GM12878 (cell line): Measurements from ENCODE around the gene DUSP15. TPM values are rescaled to one million over a fixed set of nuclear protein-coding genes. Genes with fewer than 3 reads are reported as not detected.

Experiments
- ATAC-seq: fragments of 200-7000 bp; cut with Tn5 transposase; 3 replicates; pipeline ENCODE4 v1.9.1; 2020; ENCODE audit warnings: mild to moderate bottlenecking, moderate library complexity
- BruUV-seq: library from RNA; stranded (reverse); fragments of 400-500 nt; replicated peaks from 2 replicates; lab custom pipeline; 2021; lab: Mats Ljungman, UMichigan
- CTCF ChIA-PET: fragments of 300-600 bp; sonication (Branson Sonifier 250); formaldehyde crosslinking; extraction: SDS; loops from one replicate; lab custom pipeline; 2021; ENCODE audit warnings: inconsistent platforms; lab: Yijun Ruan, JAX
- POLR2A ChIA-PET: fragments of 350-600 bp; formaldehyde crosslinking; extraction: SDS; loops from one replicate; lab custom pipeline; 2021; ENCODE audit warnings: inconsistent platforms; lab: Charles Lee
- RAD21 ChIA-PET: fragments of 300-600 bp; sonication (Branson Sonifier 250); formaldehyde crosslinking; loops from one replicate; lab custom pipeline; 2023; ENCODE audit warnings: antibody characterized with exemption; ENCODE audit not compliant: unreplicated experiment; lab: Charles Lee
- SMC1A ChIA-PET: fragments of 300-600 bp; sonication (Branson Sonifier 250); formaldehyde crosslinking; loops from one replicate; lab custom pipeline; 2023; ENCODE audit not compliant: unreplicated experiment, uncharacterized antibody; lab: Charles Lee
- DNase-seq: peaks from one replicate; pipeline ENCODE4 v3.0.0-alpha.2; 2011; ENCODE audit warnings: low read depth, low spot score
- FAIRE-seq: peaks from 3 replicates; lab custom pipeline; 2011; peaks lifted over from hg19 to GRCh38; lab: Jason Lieb, UNC
- H2AFZ ChIP-seq: 2 replicates; pipeline ENCODE4 v1.6.0; 2011; ENCODE audit warnings: low read depth, low read length, control low read depth; ENCODE audit not compliant: control insufficient read depth
- H3K27ac ChIP-seq: 2 replicates; pipeline ENCODE4 v1.5.1; 2011; ENCODE audit warnings: control low read depth; ENCODE audit not compliant: control insufficient read depth, insufficient read depth
- H3K27me3 ChIP-seq, 2 experiments: replicated peaks in 1 of 2; 2 replicates each; pipeline versions ENCODE4 v1.6.0 to v1.6.1; 2011; ENCODE audit warnings: low read length in 1 of 2; ENCODE audit not compliant: control insufficient read depth in 2 of 2, insufficient read depth in 2 of 2
- H3K36me3 ChIP-seq, 2 experiments: 2 replicates each; pipeline ENCODE4 v1.5.1; 2011; ENCODE audit warnings: low read length in 1 of 2; ENCODE audit not compliant: control insufficient read depth in 2 of 2, insufficient read depth in 2 of 2
- H3K4me1 ChIP-seq: 2 replicates; pipeline ENCODE4 v1.6.1; 2011; ENCODE audit warnings: mild to moderate bottlenecking, low read length, moderate library complexity, mixed read lengths; ENCODE audit not compliant: control insufficient read depth, insufficient read depth
- H3K4me2 ChIP-seq: 2 replicates; pipeline ENCODE4 v1.6.0; 2011; ENCODE audit warnings: control low read depth; ENCODE audit not compliant: control insufficient read depth, insufficient read depth
- H3K4me3 ChIP-seq: fragments of 200-600 bp; sonication (generic); 2 replicates; pipeline ENCODE4 v1.5.1; 2016
- H3K79me2 ChIP-seq: 2 replicates; pipeline ENCODE4 v1.6.0; 2011; ENCODE audit warnings: low read length; ENCODE audit not compliant: control insufficient read depth, insufficient read depth
- H3K9ac ChIP-seq: 2 replicates; pipeline ENCODE4 v1.8.0; 2011; ENCODE audit warnings: low read length, control low read depth, mixed read lengths; ENCODE audit not compliant: control insufficient read depth, insufficient read depth
- H3K9me3 ChIP-seq: replicated peaks from 3 replicates; pipeline ENCODE4 v1.5.1; 2011; ENCODE audit warnings: mild to moderate bottlenecking, low read length; ENCODE audit not compliant: control insufficient read depth, insufficient read depth
- H4K20me1 ChIP-seq: 2 replicates; pipeline ENCODE4 v1.6.0; 2011; ENCODE audit not compliant: control insufficient read depth, insufficient read depth
- CHD1 ChIP-seq: IDR thresholded peaks from 2 replicates; pipeline ENCODE4 v1.6.1; 2012; ENCODE audit warnings: low read depth, low read length, improper control_type of control experiment
- CREM ChIP-seq: IDR thresholded peaks from 2 replicates; pipeline ENCODE4 v1.6.1; 2014; ENCODE audit warnings: antibody characterized with exemption, low read depth
- HDGF ChIP-seq: fragments of 450-650 bp; IDR thresholded peaks from 2 replicates; pipeline ENCODE4 v1.6.1; 2016; ENCODE audit warnings: antibody characterized with exemption
- IKZF1 ChIP-seq: fragments of 450-650 bp; conservative IDR thresholded peaks from 2 replicates; pipeline ENCODE4 v1.6.1; 2017; ENCODE audit warnings: antibody characterized with exemption, mild to moderate bottlenecking
- JUND ChIP-seq: IDR thresholded peaks from 2 replicates; pipeline ENCODE4 v1.6.1; 2012; ENCODE audit warnings: low read depth, mild to moderate bottlenecking, low read length, improper control_type of control experiment, moderate library complexity
- MEF2B ChIP-seq: fragments of 450-650 bp; IDR thresholded peaks from 2 replicates; pipeline ENCODE4 v1.6.1; 2018; ENCODE audit warnings: mild to moderate bottlenecking, moderate library complexity; ENCODE audit not compliant: partially characterized antibody, poor library complexity, severe bottlenecking
- NBN ChIP-seq: fragments of 450-650 bp; IDR thresholded peaks from 2 replicates; pipeline ENCODE4 v1.6.1; 2016
- NFYA ChIP-seq: IDR thresholded peaks from 2 replicates; pipeline ENCODE4 v1.6.1; 2011; ENCODE audit warnings: low read depth, mild to moderate bottlenecking, low read length, improper control_type of control experiment, borderline replicate concordance
- POLR2A ChIP-seq: IDR thresholded peaks from 2 replicates; pipeline ENCODE4 v1.6.1; 2011; ENCODE audit warnings: low read depth, mild to moderate bottlenecking, low read length
- RFX5 ChIP-seq: IDR thresholded peaks from 2 replicates; pipeline ENCODE4 v1.6.1; 2011; ENCODE audit warnings: low read depth, low read length, improper control_type of control experiment
- RUNX3 ChIP-seq: IDR thresholded peaks from 2 replicates; pipeline ENCODE4 v1.6.1; 2012; ENCODE audit warnings: low read length, inconsistent platforms
- SMAD5 ChIP-seq: IDR thresholded peaks from 2 replicates; pipeline ENCODE4 v1.6.1; 2016; ENCODE audit warnings: antibody characterized with exemption, low read depth
- SP1 ChIP-seq: IDR thresholded peaks from one replicate; pipeline ENCODE4 v1.6.1; 2011; ENCODE audit warnings: low read depth, low read length
- SREBF1 ChIP-seq: IDR thresholded peaks from 2 replicates; pipeline ENCODE4 v1.6.1; 2012; ENCODE audit warnings: mild to moderate bottlenecking, low read length
- ZNF384 ChIP-seq: IDR thresholded peaks from 2 replicates; pipeline ENCODE4 v1.6.1; 2012; ENCODE audit warnings: low read depth, mild to moderate bottlenecking, low read length, improper control_type of control experiment, borderline replicate concordance
- WGBS: methylation state at CpG from one replicate; pipeline ENCODE4 v1.1.6; 2016; ENCODE audit warnings: low lambda C conversion rate; ENCODE audit not compliant: insufficient replicate concordance, insufficient coverage; ENCODE audit errors: missing lambda C conversion rate; 5-methylcytosine and 5-hydroxymethylcytosine counted together
- in situ Hi-C: fragments of 300-500 bp; cut with MboI; formaldehyde crosslinking; loops from 9 replicates; pipeline ENCODE4 v1.14.3; 2018; ENCODE audit warnings: mixed read lengths
- intact Hi-C: fragments of 100-400 bp; cut with micrococcal nuclease; formaldehyde crosslinking; loops from one replicate; pipeline ENCODE4 v1.14.2; 2022; ENCODE audit not compliant: unreplicated experiment
- polyA plus RNA-seq, 11 experiments: library from polyadenylated mRNA; depleted of rRNA in 4 of 11; unstranded in 6 of 11; stranded (reverse) in 5 of 11; fragments of >200 nt; fragmentation: Nextera tagmentation in 4 of 11; fragmentation: Illumina TruSeq in 1 of 11; extraction: Ambion mirVana in 4 of 11; extraction: Trizol in 1 of 11; gene quantifications; 1 replicate in 1 of 11; 2 replicates in 10 of 11; pipeline versions ENCODE4 v1.2.1 to v1.2.3, GENCODE V29; 2011 to 2016; ENCODE audit warnings: inconsistent platforms in 2 of 11, missing spikeins in 2 of 11, low read depth in 1 of 11
- total RNA-seq, 4 experiments: library from RNA; depleted of rRNA in 3 of 4; stranded (reverse); fragments of >200 nt in 3 of 4; fragmentation: Illumina TruSeq in 1 of 4; extraction: Trizol in 1 of 4; gene quantifications; 2 replicates each; pipeline versions ENCODE4 v1.2.1 to v1.2.3, GENCODE V29; 2013 to 2021
- TF ChIP-seq, protein P1 (sequence below): fragments of 450-650 bp; conservative IDR thresholded peaks from 2 replicates; pipeline ENCODE4 v1.6.1; 2017; ENCODE audit warnings: mild to moderate bottlenecking, moderate library complexity
- TF ChIP-seq, protein P2 (sequence below): fragments of 450-650 bp; IDR thresholded peaks from 2 replicates; pipeline ENCODE4 v1.6.1; 2017; ENCODE audit warnings: low read depth, mild to moderate bottlenecking, moderate library complexity
- TF ChIP-seq, protein P3 (sequence below): fragments of 450-650 bp; formaldehyde crosslinking; IDR thresholded peaks from 2 replicates; pipeline ENCODE4 v1.4.0; 2022; ENCODE audit warnings: mild to moderate bottlenecking, moderate library complexity

The DUSP15 gene
- total and polyA plus RNA-seq, 10 of the 15 experiments (the other 5 are each of a cell fraction or from before 2014, with no cell fraction given): 0.06 to 2.5 (median 0.67) TPM; not detected in 1

DNA sequence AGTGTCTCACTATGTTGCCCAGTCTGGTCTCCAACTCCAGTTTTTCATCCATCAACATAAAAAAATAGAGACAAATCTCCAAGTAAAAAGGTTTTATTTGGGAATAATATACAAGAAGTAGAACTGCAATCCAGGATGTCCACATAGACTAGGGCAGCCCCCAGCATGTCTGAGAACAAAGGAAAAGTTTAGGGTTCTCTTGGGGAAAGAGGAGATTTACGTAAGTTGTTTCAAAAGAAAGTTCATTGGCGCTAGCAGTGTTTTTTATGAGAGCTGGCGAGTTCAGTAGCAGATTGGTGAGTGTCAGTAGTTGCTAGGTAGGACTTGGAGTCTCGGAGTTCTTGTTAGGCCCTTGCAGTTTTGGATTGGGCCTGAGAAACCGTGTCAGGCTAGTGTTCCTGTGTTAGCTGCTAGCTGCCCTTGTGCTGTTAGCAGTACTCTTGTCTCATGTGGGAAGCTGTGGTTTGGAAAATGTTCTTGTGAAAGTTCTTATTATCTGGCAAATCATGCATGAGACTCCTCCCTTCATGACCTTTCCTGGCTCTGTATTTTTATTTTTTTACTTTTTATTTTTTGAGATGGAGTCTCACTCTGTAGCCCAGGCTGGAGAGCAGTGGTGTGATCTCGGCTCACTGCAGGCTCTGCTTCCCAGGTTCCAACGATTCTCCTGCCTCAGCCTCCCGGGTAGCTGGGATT, 24.8 kb upstream of the DUSP15 start:
- H3K79me2 ChIP-seq: no peaks in the 10 kb centered on the region
- no peaks in the 10 kb centered on the region for H3K9me3 ChIP-seq
- 7% methylated on average over 8 of the region's 8 CpGs for WGBS
- no peaks in the 10 kb centered on the region; the same call in 1 of the 2 replicates for H3K4me1 ChIP-seq
- FAIRE-seq (peak; percentile 100), DNase-seq (peak; percentile 75), ATAC-seq (peak; percentile 100)
- H3K4me2 ChIP-seq: no peak overlapping the region
- RAD21 ChIA-PET: interaction anchor here (0.8 to 2.5 kb wide), 15 partner anchors 8 to 172 kb away, joined by 3 to 17 read pairs (median 5); partner anchors contain the start of gene PDRG1
- H3K9ac ChIP-seq: peak overlapping the region; percentile 2; the same call in 1 of the 2 replicates
- CTCF ChIA-PET: interaction anchor here (0.7 to 2.1 kb wide), 14 partner anchors 8 to 62 kb away, joined by 3 to 9 read pairs (median 4); partner anchors contain the start of genes DUSP15, PDRG1 and TTLL9
- intact Hi-C loops: no loop called here
- no peak overlapping the region for H3K4me3 ChIP-seq
- SMC1A ChIA-PET: interaction anchor here (0.9 to 4.5 kb wide), 21 partner anchors 8 to 391 kb away, joined by 3 to 26 read pairs (median 8); partner anchors contain the start of genes DUSP15, PDRG1 and TTLL9
- in situ Hi-C loops: no loop called here
- BruUV-seq: no TSS peak
- peak overlapping the region; percentile 89 for H2AFZ ChIP-seq
- H3K27me3 ChIP-seq: no peaks in the 10 kb centered on the region
- POLR2A ChIA-PET: interaction anchor here (0.8 to 3.2 kb wide), 10 partner anchors 8 to 463 kb away, joined by 3 to 35 read pairs (median 4); partner anchors contain the start of genes ASXL1, DUSP15, PDRG1 and TTLL9
- H3K36me3 ChIP-seq: no peaks in the 10 kb centered on the region
- no peaks in the 10 kb centered on the region for H4K20me1 ChIP-seq
- H3K27ac ChIP-seq: peak overlapping the region; percentile 62
- TF ChIP-seq, protein P1, sequence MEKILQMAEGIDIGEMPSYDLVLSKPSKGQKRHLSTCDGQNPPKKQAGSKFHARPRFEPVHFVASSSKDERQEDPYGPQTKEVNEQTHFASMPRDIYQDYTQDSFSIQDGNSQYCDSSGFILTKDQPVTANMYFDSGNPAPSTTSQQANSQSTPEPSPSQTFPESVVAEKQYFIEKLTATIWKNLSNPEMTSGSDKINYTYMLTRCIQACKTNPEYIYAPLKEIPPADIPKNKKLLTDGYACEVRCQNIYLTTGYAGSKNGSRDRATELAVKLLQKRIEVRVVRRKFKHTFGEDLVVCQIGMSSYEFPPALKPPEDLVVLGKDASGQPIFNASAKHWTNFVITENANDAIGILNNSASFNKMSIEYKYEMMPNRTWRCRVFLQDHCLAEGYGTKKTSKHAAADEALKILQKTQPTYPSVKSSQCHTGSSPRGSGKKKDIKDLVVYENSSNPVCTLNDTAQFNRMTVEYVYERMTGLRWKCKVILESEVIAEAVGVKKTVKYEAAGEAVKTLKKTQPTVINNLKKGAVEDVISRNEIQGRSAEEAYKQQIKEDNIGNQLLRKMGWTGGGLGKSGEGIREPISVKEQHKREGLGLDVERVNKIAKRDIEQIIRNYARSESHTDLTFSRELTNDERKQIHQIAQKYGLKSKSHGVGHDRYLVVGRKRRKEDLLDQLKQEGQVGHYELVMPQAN: no peak
- TF ChIP-seq SMAD5 (peak; percentile 49), HDGF (0 out of 2 replicates have a peak, but pooled peaks have one; percentile 70), JUND (no peak), RFX5 (peak; percentile 99), POLR2A (peak; percentile 54), MEF2B (peak; percentile 35), SREBF1 (no peak), RUNX3 (peak; percentile 69), CREM (peak; percentile 94), NFYA (no peak), ZNF384 (peak; percentile 60; the same call in 1 of the 2 replicates), SP1 (peak; percentile 30), NBN (peak; percentile 88), IKZF1 (peak; percentile 47), CHD1 (no peak)
- TF ChIP-seq, protein P2, sequence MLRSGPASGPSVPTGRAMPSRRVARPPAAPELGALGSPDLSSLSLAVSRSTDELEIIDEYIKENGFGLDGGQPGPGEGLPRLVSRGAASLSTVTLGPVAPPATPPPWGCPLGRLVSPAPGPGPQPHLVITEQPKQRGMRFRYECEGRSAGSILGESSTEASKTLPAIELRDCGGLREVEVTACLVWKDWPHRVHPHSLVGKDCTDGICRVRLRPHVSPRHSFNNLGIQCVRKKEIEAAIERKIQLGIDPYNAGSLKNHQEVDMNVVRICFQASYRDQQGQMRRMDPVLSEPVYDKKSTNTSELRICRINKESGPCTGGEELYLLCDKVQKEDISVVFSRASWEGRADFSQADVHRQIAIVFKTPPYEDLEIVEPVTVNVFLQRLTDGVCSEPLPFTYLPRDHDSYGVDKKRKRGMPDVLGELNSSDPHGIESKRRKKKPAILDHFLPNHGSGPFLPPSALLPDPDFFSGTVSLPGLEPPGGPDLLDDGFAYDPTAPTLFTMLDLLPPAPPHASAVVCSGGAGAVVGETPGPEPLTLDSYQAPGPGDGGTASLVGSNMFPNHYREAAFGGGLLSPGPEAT: 0 out of 2 replicates have a peak, but pooled peaks have one; percentile 19
- TF ChIP-seq, protein P3, sequence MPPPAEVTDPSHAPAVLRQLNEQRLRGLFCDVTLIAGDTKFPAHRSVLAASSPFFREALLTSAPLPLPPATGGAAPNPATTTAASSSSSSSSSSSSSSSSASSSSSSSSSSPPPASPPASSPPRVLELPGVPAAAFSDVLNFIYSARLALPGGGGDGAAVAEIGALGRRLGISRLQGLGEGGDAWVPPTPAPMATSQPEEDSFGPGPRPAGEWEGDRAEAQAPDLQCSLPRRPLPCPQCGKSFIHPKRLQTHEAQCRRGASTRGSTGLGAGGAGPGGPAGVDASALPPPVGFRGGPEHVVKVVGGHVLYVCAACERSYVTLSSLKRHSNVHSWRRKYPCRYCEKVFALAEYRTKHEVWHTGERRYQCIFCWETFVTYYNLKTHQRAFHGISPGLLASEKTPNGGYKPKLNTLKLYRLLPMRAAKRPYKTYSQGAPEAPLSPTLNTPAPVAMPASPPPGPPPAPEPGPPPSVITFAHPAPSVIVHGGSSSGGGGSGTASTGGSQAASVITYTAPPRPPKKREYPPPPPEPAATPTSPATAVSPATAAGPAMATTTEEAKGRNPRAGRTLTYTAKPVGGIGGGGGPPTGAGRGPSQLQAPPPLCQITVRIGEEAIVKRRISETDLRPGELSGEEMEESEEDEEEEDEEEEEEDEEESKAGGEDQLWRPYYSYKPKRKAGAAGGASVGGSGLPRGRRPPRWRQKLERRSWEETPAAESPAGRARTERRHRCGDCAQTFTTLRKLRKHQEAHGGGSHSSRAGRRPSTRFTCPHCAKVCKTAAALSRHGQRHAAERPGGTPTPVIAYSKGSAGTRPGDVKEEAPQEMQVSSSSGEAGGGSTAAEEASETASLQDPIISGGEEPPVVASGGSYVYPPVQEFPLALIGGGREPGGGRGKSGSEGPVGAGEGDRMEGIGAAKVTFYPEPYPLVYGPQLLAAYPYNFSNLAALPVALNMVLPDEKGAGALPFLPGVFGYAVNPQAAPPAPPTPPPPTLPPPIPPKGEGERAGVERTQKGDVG (CRISPR knock-in tag): no peak
